Skeletal muscle tissue (tissue), 4 donors: ENCODE measurements around the gene COA6. TPM values are rescaled to one million over a fixed set of nuclear protein-coding genes. Genes with fewer than 3 reads are reported as not detected.

ENCODE experiments used
- H3K27ac ChIP-seq: one replicate; pipeline ENCODE4 v1.7.0; 2013; ENCODE audit warnings: mild to moderate bottlenecking, low read depth, low read length, inconsistent platforms
- H3K27me3 ChIP-seq, 3 donors: one replicate each; pipeline ENCODE4 v1.7.0; 2013; ENCODE audit warnings: low read length in 3 of 3; ENCODE audit not compliant: control insufficient read depth in 3 of 3, insufficient read depth in 3 of 3
- H3K36me3 ChIP-seq, 3 donors: one replicate each; pipeline ENCODE4 v1.7.0; 2013; ENCODE audit warnings: low read length in 3 of 3; ENCODE audit not compliant: control insufficient read depth in 3 of 3, insufficient read depth in 3 of 3
- H3K4me1 ChIP-seq, 3 donors: one replicate each; pipeline ENCODE4 v1.7.0; 2013; ENCODE audit warnings: low read length in 3 of 3, mild to moderate bottlenecking in 3 of 3; ENCODE audit not compliant: control insufficient read depth in 3 of 3, insufficient read depth in 3 of 3
- H3K4me3 ChIP-seq, 3 donors: one replicate each; pipeline ENCODE4 v1.7.0; 2013; ENCODE audit warnings: low read length in 3 of 3
- H3K9ac ChIP-seq, 3 donors: one replicate each; pipeline ENCODE4 v1.7.0; 2013; ENCODE audit warnings: low read length in 3 of 3, mild to moderate bottlenecking in 3 of 3, moderate library complexity in 2 of 3, low read depth in 1 of 3
- H3K9me3 ChIP-seq, 3 donors: one replicate each; pipeline ENCODE4 v1.7.0; 2013; ENCODE audit warnings: low read length in 3 of 3; ENCODE audit not compliant: control insufficient read depth in 3 of 3
- total RNA-seq: library from RNA; depleted of rRNA; stranded (reverse); fragments of >200 nt; gene quantifications from one replicate; pipeline ENCODE4 v1.2.3, GENCODE V29; 2014
- donor health status: Osteomylitis.

COA6 gene
- total RNA-seq: 12.5 TPM

GRCh38 chr1:234373064-234373958 lies at the start of gene COA6:
TSS of gene COA6 (plus strand) at chr1:234373456. CDS start at chr1:234373467, 11 bp downstream.
- H3K9me3 ChIP-seq: no peaks in the 10 kb centered on the region
- H3K9ac ChIP-seq: peak within 1 kb of the TSS; percentile 97 to 99 (median 98)
- no peaks in the 10 kb centered on the region for H3K27me3 ChIP-seq
- peak within 1 kb of the TSS; percentile 92 to 99 (median 98) for H3K4me3 ChIP-seq
- peaks cover 12 to 22% (median 13%) of the 10 kb centered on the region in 3 donors for H3K4me1 ChIP-seq
- peaks cover 21 to 26% (median 24%) of the 10 kb centered on the region in 3 donors for H3K36me3 ChIP-seq
- H3K27ac ChIP-seq: peak within 1 kb of the TSS; percentile 97

- H3K4me3 ChIP-seq: no peak overlapping the region
- H3K36me3 ChIP-seq: no peaks in the 10 kb centered on the region
- no peak overlapping the region for H3K27ac ChIP-seq
- peaks cover 15 to 28% (median 22%) of the 10 kb centered on the region in 3 donors for H3K27me3 ChIP-seq
- H3K9me3 ChIP-seq: no peaks in the 10 kb centered on the region
- peaks cover 0 to 3% (median 2%) of the 10 kb centered on the region in 3 donors for H3K4me1 ChIP-seq
- no peak overlapping the region for H3K9ac ChIP-seq
These were observed 48.4 kb upstream of the COA6 start for GRCh38 chr1:234324821-234325220.

GRCh38 chr1:234325878-234326496 lies 47.3 kb upstream of the COA6 start:
- peaks cover 15 to 24% (median 21%) of the 10 kb centered on the region in 3 donors for H3K27me3 ChIP-seq
- no peaks in the 10 kb centered on the region for H3K36me3 ChIP-seq
- peak overlapping the region in 1 of 3 donors; percentile 27 for H3K4me3 ChIP-seq
- H3K9me3 ChIP-seq: no peaks in the 10 kb centered on the region
- no peak overlapping the region for H3K27ac ChIP-seq
- H3K9ac ChIP-seq: no peak overlapping the region
- H3K4me1 ChIP-seq: peaks cover 0 to 3% (median 2%) of the 10 kb centered on the region in 3 donors

GRCh38 chr1:234326497-234327366 lies 46.5 kb upstream of the COA6 start:
- peak overlapping the region; percentile 6 to 27 (median 23) for H3K4me3 ChIP-seq
- peaks cover 15 to 24% (median 16%) of the 10 kb centered on the region in 3 donors for H3K27me3 ChIP-seq
- no peak overlapping the region for H3K27ac ChIP-seq
- no peak overlapping the region for H3K9ac ChIP-seq
- H3K9me3 ChIP-seq: no peaks in the 10 kb centered on the region
- no peaks in the 10 kb centered on the region for H3K36me3 ChIP-seq
- peaks cover 0 to 3% (median 2%) of the 10 kb centered on the region in 3 donors for H3K4me1 ChIP-seq

GRCh38 chr1:234327577-234328164 lies 45.6 kb upstream of the COA6 start:
- Histone ChIP-seq H3K9me3 (no peaks in the 10 kb centered on the region), H3K27ac (no peak overlapping the region), H3K4me1 (peaks cover 0 to 3% (median 2%) of the 10 kb centered on the region in 3 donors), H3K36me3 (no peaks in the 10 kb centered on the region), H3K27me3 (peaks cover 12 to 23% (median 16%) of the 10 kb centered on the region in 3 donors), H3K9ac (no peak overlapping the region), H3K4me3 (no peak overlapping the region)

- Histone ChIP-seq H3K27me3 (peaks cover 0 to 3% (median 0%) of the 10 kb centered on the region in 3 donors), H3K27ac (no peak overlapping the region), H3K9me3 (no peaks in the 10 kb centered on the region), H3K36me3 (no peaks in the 10 kb centered on the region), H3K9ac (no peak overlapping the region), H3K4me1 (peaks cover 0 to 3% (median 2%) of the 10 kb centered on the region in 3 donors), H3K4me3 (no peak overlapping the region)
These were observed 42.4 kb upstream of the COA6 start for GRCh38 chr1:234330843-234331215.

GRCh38 chr1:234331507-234331906 lies 41.7 kb upstream of the COA6 start:
- Histone ChIP-seq H3K36me3 (no peaks in the 10 kb centered on the region), H3K9ac (no peak overlapping the region), H3K27ac (no peak overlapping the region), H3K9me3 (peaks cover 0 to 2% (median 0%) of the 10 kb centered on the region in 3 donors), H3K4me1 (peaks cover 0 to 3% (median 2%) of the 10 kb centered on the region in 3 donors), H3K4me3 (no peak overlapping the region), H3K27me3 (peaks cover 0 to 3% (median 0%) of the 10 kb centered on the region in 3 donors)

- H3K9ac ChIP-seq: no peak overlapping the region
- H3K27ac ChIP-seq: no peak overlapping the region
- H3K27me3 ChIP-seq: no peaks in the 10 kb centered on the region
- peaks cover 3 to 15% (median 4%) of the 10 kb centered on the region in 3 donors for H3K9me3 ChIP-seq
- no peaks in the 10 kb centered on the region for H3K4me1 ChIP-seq
- H3K4me3 ChIP-seq: no peak overlapping the region
- H3K36me3 ChIP-seq: no peaks in the 10 kb centered on the region
These were observed 36.9 kb upstream of the COA6 start for GRCh38 chr1:234336359-234336758.

GRCh38 chr1:234337233-234337632 lies 36.0 kb upstream of the COA6 start:
- Histone ChIP-seq H3K9ac (no peak overlapping the region), H3K27me3 (no peaks in the 10 kb centered on the region), H3K4me3 (no peak overlapping the region), H3K27ac (no peak overlapping the region), H3K9me3 (peaks cover 3 to 15% (median 4%) of the 10 kb centered on the region in 3 donors), H3K4me1 (no peaks in the 10 kb centered on the region), H3K36me3 (no peaks in the 10 kb centered on the region)
